GM12891 (cell line): ENCODE results near the gene DQX1.

ENCODE experiments used
- POLR2AphosphoS5 ChIP-seq: IDR thresholded peaks from 2 replicates; pipeline ENCODE4 v1.6.1; 2011; ENCODE audit warnings: low read depth, low read length, control low read depth
- SPI1 ChIP-seq: IDR thresholded peaks from 2 replicates; pipeline ENCODE4 v1.6.1; 2011; ENCODE audit warnings: low read depth, low read length, control low read depth

DNA sequence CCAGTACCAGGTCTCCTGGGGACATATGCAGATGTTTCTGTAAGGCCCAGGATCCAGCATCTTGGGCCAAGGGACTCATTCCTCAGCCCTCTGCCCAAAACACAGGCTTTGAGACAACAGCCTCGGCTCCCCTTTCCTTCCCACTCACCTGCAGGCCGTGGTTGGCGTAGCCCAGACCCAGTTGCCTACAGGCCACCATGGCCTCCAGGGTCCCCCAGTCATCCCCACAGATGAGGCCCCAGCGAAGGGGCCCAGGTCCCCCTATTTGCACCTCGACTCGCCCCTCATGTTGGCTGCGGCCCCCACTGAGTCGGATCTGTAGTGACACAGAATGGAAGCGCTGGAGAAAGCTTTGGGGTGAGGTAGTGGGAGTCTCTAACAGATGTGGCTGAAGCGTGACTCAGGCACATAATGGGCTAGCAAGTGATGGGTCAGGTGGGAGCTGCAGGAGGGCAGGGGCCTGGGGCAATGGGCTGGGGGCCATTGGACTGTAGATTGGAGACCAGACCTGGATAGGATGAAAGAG, 9.5 kb upstream of the DQX1 start:
- TF ChIP-seq SPI1 (no peak), POLR2AphosphoS5 (no peak)
